HepG2 (cell line): Measurements from ENCODE around the gene LRR1. TPM values are rescaled to one million over a fixed set of nuclear protein-coding genes. Genes with fewer than 3 reads are reported as not detected.

ENCODE experiments used
- BRD4 ChIP-seq: sonication (generic); formaldehyde crosslinking; IDR thresholded peaks from 2 replicates; pipeline ENCODE4 v1.4.0; 2020; ENCODE audit warnings: missing genetic modification reagents
- EED ChIP-seq: sonication (generic); formaldehyde crosslinking; IDR thresholded peaks from 2 replicates; pipeline ENCODE4 v1.5.0; 2020; ENCODE audit warnings: mild to moderate bottlenecking, missing genetic modification reagents
- ETV6 ChIP-seq: sonication (generic); formaldehyde crosslinking; conservative IDR thresholded peaks from 2 replicates; pipeline ENCODE4 v1.4.0; 2020; ENCODE audit warnings: missing genetic modification reagents
- FOXA1 ChIP-seq, 2 experiments: fragments of 450-650 bp in 1 of 2; sonication (generic) in 1 of 2; formaldehyde crosslinking in 1 of 2; IDR thresholded peaks; 2 replicates each; pipeline versions ENCODE4 v1.4.0 to v1.6.1; 2016 to 2020; ENCODE audit warnings: missing genetic modification reagents in 1 of 2
- GPN1 ChIP-seq: sonication (generic); formaldehyde crosslinking; IDR thresholded peaks from 2 replicates; pipeline ENCODE4 v1.5.1; 2020; ENCODE audit warnings: missing genetic modification reagents, borderline replicate concordance
- GRHL1 ChIP-seq: sonication (generic); formaldehyde crosslinking; conservative IDR thresholded peaks from 2 replicates; pipeline ENCODE4 v1.8.0; 2022; ENCODE audit warnings: missing genetic modification reagents
- KDM5A ChIP-seq: fragments of 200-600 bp; sonication (generic); IDR thresholded peaks from 2 replicates; pipeline ENCODE4 v1.7.0; 2018; ENCODE audit warnings: antibody characterized with exemption, mild to moderate bottlenecking, low read length, borderline replicate concordance
- MTF1 ChIP-seq: sonication (generic); formaldehyde crosslinking; IDR thresholded peaks from 2 replicates; pipeline ENCODE4 v1.5.0; 2020; ENCODE audit warnings: missing genetic modification reagents
- NPAS2 ChIP-seq: sonication (generic); formaldehyde crosslinking; IDR thresholded peaks from 2 replicates; pipeline ENCODE4 v1.8.0; 2022; ENCODE audit warnings: mild to moderate bottlenecking, missing genetic modification reagents, borderline replicate concordance
- SP4 ChIP-seq: sonication (generic); formaldehyde crosslinking; IDR thresholded peaks from 2 replicates; pipeline ENCODE4 v1.8.1; 2023; ENCODE audit warnings: mild to moderate bottlenecking, missing genetic modification reagents
- TFAP4 ChIP-seq: sonication (generic); IDR thresholded peaks from 2 replicates; pipeline ENCODE4 v1.6.1; 2016; ENCODE audit warnings: low read depth, borderline replicate concordance
- YY1 ChIP-seq: IDR thresholded peaks from 2 replicates; pipeline ENCODE4 v1.6.1; 2011; ENCODE audit warnings: low read length, low read depth, moderate library complexity, mild to moderate bottlenecking; ENCODE audit not compliant: insufficient read depth, insufficient replicate concordance
- ZEB1 ChIP-seq: IDR thresholded peaks from 2 replicates; pipeline ENCODE4 v1.6.1; 2012; ENCODE audit warnings: mild to moderate bottlenecking, low read depth, inconsistent platforms; ENCODE audit not compliant: insufficient replicate concordance
- ZIK1 ChIP-seq: sonication (generic); formaldehyde crosslinking; IDR thresholded peaks from 2 replicates; pipeline ENCODE4 v1.5.0; 2020; ENCODE audit warnings: mild to moderate bottlenecking, low read depth, missing genetic modification reagents, borderline replicate concordance
- ZNF138 ChIP-seq: sonication (generic); formaldehyde crosslinking; IDR thresholded peaks from 2 replicates; pipeline ENCODE4 v1.5.0; 2020; ENCODE audit warnings: mild to moderate bottlenecking, low read depth, missing genetic modification reagents
- ZNF180 ChIP-seq: sonication (generic); formaldehyde crosslinking; IDR thresholded peaks from 2 replicates; pipeline ENCODE4 v1.4.0; 2020; ENCODE audit warnings: low read depth, missing genetic modification reagents, borderline replicate concordance
- ZNF264 ChIP-seq: sonication (generic); formaldehyde crosslinking; IDR thresholded peaks from 2 replicates; pipeline ENCODE4 v1.4.0; 2020; ENCODE audit warnings: missing genetic modification reagents
- ZNF577 ChIP-seq: sonication (generic); formaldehyde crosslinking; IDR thresholded peaks from 2 replicates; pipeline ENCODE4 v1.4.0; 2020; ENCODE audit warnings: mild to moderate bottlenecking, low read depth, missing genetic modification reagents, borderline replicate concordance
- ZNF652 ChIP-seq: IDR thresholded peaks from 2 replicates; pipeline ENCODE4 v1.6.1; 2016; ENCODE audit warnings: low read depth, borderline replicate concordance
- ZNF891 ChIP-seq: sonication (generic); formaldehyde crosslinking; IDR thresholded peaks from 2 replicates; pipeline ENCODE4 v1.5.0; 2020; ENCODE audit warnings: mild to moderate bottlenecking, missing genetic modification reagents
- polyA plus RNA-seq, 8 experiments: library from polyadenylated mRNA; depleted of rRNA in 3 of 8; stranded (reverse) in 7 of 8; unstranded in 1 of 8; fragments of >200 nt; fragmentation: Illumina TruSeq in 4 of 8; extraction: Trizol in 4 of 8; gene quantifications; 2 replicates each; pipeline versions ENCODE4 v1.2.1 to v1.2.3, GENCODE V29; 2011 to 2016; ENCODE audit warnings: low read depth in 4 of 8, missing spikeins in 1 of 8, mixed read lengths in 1 of 8; ENCODE audit not compliant: insufficient read depth in 1 of 8
- total RNA-seq, 5 experiments: library from RNA; depleted of rRNA; stranded (reverse); fragments of >200 nt; fragmentation: Illumina TruSeq; extraction: Trizol; gene quantifications; 2 replicates each; pipeline ENCODE4 v1.2.3, GENCODE V29; 2016; ENCODE audit warnings: low read depth in 1 of 5
- TF ChIP-seq, protein P1 (sequence below): sonication (generic); formaldehyde crosslinking; IDR thresholded peaks from 2 replicates; pipeline ENCODE4 v1.8.0; 2022; ENCODE audit warnings: missing genetic modification reagents, low read depth, mild to moderate bottlenecking, borderline replicate concordance
- TF ChIP-seq, protein P2 (sequence below): sonication (generic); formaldehyde crosslinking; IDR thresholded peaks from 2 replicates; pipeline ENCODE4 v1.4.0; 2020; ENCODE audit warnings: missing genetic modification reagents
- TF ChIP-seq, protein P3 (sequence below): sonication (generic); formaldehyde crosslinking; IDR thresholded peaks from 2 replicates; pipeline ENCODE4 v1.4.0; 2020; ENCODE audit warnings: mild to moderate bottlenecking, low read depth, missing genetic modification reagents

Gene LRR1
- total and polyA plus RNA-seq, 2 of the 13 experiments (the other 11 are each of a cell fraction or from before 2014, with no cell fraction given): 7.0 to 36.2 TPM

DNA sequence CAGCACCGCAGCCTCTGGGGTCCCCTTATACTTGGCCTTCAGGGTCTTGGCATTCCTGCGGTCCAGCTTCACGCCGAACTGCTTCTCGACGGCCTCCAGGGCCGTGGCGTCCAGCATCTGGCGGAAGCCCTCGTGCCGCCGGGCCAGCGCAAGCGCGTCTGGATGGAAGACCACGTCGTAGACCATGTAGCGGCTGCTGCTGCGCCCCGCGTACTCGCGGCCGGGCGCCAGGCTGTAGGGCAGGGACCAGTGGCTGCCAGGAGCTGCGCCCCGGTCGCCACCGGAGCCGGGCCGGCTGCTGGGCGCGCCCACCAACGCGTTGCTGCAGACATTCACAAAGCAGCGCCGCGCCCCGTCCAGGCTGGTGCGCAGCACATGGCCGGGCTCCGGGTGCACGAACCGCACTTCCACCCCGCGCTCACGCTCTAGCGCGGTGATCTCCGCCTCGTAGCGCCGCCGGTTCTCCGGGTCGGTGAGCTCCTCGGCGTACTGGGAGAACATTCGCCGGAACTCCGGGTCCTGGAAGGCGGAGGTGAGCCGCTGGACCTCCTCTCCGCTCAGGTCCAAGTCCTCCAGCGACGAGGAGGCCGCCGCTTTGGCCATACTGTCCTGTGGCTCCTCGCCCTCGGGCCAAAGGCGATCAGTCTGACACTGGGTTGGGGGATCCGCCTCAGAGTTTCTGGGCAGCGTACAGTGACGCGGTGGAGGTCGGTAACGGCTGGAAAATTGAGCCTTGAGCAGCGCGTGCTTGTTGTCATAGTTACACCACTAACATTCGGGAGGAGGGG is 36.0 kb downstream of the LRR1 start, which contains the start of gene DNAAF2 (continued):
- 0 out of 2 replicates have a peak, but pooled peaks have one; percentile 1 for TF ChIP-seq TFAP4
- no peak for TF ChIP-seq FOXA1 (IDR thresholded peaks at IDR 0.05)
- TF ChIP-seq FOXA1 (CRISPR knock-in tag; IDR thresholded peaks at IDR 0.05): no peak
- peak; percentile 73; the same call in 1 of the 2 replicates for TF ChIP-seq ZIK1
- peak; percentile 10 for TF ChIP-seq YY1
- no peak for TF ChIP-seq ZNF264 (CRISPR knock-in tag)
- TF ChIP-seq GRHL1 (CRISPR knock-in tag): no peak
- no peak for TF ChIP-seq ZNF652
- TF ChIP-seq, protein P1, sequence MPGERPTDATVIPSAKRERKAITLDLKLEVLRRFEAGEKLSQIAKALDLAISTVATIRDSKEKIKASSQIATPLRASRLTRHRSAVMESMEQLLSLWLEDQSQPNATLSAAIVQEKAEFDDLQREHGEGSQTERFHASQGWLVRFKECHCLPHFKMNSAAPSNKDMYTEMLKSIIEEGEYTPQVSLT: no peak
- TF ChIP-seq BRD4 (CRISPR knock-in tag): peak; percentile 34
- no peak; the same call in 1 of the 2 replicates for TF ChIP-seq ETV6 (CRISPR knock-in tag)
- TF ChIP-seq ZNF138 (CRISPR knock-in tag): peak; percentile 94
- TF ChIP-seq, protein P2, sequence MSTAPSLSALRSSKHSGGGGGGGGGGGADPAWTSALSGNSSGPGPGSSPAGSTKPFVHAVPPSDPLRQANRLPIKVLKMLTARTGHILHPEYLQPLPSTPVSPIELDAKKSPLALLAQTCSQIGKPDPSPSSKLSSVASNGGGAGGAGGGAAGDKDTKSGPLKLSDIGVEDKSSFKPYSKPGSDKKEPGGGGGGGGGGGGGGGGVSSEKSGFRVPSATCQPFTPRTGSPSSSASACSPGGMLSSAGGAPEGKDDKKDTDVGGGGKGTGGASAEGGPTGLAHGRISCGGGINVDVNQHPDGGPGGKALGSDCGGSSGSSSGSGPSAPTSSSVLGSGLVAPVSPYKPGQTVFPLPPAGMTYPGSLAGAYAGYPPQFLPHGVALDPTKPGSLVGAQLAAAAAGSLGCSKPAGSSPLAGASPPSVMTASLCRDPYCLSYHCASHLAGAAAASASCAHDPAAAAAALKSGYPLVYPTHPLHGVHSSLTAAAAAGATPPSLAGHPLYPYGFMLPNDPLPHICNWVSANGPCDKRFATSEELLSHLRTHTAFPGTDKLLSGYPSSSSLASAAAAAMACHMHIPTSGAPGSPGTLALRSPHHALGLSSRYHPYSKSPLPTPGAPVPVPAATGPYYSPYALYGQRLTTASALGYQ (CRISPR knock-in tag): no peak
- no peak for TF ChIP-seq GPN1
- TF ChIP-seq ZNF577: no peak
- TF ChIP-seq MTF1: no peak
- TF ChIP-seq ZNF891 (CRISPR knock-in tag): no peak
- no peak for TF ChIP-seq SP4 (CRISPR knock-in tag)
- no peak for TF ChIP-seq NPAS2 (CRISPR knock-in tag)
- TF ChIP-seq EED: no peak; the same call in 1 of the 2 replicates
- TF ChIP-seq KDM5A: no peak
- no peak for TF ChIP-seq ZEB1
- TF ChIP-seq ZNF180 (CRISPR knock-in tag): 0 out of 2 replicates have a peak, but pooled peaks have one; percentile 37
- TF ChIP-seq, protein P3, sequence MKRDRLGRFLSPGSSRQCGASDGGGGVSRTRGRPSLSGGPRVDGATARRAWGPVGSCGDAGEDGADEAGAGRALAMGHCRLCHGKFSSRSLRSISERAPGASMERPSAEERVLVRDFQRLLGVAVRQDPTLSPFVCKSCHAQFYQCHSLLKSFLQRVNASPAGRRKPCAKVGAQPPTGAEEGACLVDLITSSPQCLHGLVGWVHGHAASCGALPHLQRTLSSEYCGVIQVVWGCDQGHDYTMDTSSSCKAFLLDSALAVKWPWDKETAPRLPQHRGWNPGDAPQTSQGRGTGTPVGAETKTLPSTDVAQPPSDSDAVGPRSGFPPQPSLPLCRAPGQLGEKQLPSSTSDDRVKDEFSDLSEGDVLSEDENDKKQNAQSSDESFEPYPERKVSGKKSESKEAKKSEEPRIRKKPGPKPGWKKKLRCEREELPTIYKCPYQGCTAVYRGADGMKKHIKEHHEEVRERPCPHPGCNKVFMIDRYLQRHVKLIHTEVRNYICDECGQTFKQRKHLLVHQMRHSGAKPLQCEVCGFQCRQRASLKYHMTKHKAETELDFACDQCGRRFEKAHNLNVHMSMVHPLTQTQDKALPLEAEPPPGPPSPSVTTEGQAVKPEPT (CRISPR knock-in tag): no peak
